Suprapubic skin (tissue), 3 donors: Measurements from ENCODE around the gene RPRM.

ENCODE experiments used
- EP300 ChIP-seq: sonication (generic); formaldehyde crosslinking; IDR thresholded peaks from one replicate; pipeline ENCODE4 v1.6.1; 2017; ENCODE audit warnings: antibody characterized with exemption
- POLR2A ChIP-seq, 2 donors: fragments of 450-650 bp; IDR thresholded peaks; one replicate each; pipeline ENCODE4 v1.6.1; 2017; ENCODE audit warnings: antibody characterized with exemption in 2 of 2, mild to moderate bottlenecking in 2 of 2, moderate library complexity in 2 of 2
- TF ChIP-seq, protein P1 (sequence below), 2 donors: fragments of 200-600 bp in 1 of 2; fragments of 450-650 bp in 1 of 2; sonication (generic) in 1 of 2; IDR thresholded peaks; one replicate each; pipeline ENCODE4 v1.5.1; 2016 to 2019; ENCODE audit warnings: antibody characterized with exemption in 2 of 2, mild to moderate bottlenecking in 1 of 2, moderate library complexity in 1 of 2

DNA sequence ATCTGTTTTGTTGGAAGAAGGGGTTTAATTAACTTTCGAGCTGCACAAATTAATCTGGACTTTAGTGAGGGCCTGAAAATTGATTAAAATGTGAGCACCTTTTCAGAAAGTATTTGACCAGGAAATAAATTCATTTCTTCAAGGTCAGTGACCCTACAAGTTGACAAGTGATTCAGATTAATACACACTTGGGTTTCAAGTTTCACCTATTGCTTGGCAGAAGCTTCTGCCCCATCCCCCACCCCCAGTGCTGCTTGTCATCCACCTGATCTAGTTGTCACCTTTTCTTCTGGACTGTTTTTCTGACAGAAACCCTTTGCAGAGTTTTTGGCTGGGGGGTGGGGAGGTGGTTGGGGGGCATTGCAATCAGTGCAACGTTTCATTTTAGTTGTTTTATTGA is 46.2 kb downstream of the RPRM start:
- TF ChIP-seq EP300 (no peak), POLR2A (IDR thresholded peaks at IDR 0.05) (no peak)
- TF ChIP-seq, protein P1, sequence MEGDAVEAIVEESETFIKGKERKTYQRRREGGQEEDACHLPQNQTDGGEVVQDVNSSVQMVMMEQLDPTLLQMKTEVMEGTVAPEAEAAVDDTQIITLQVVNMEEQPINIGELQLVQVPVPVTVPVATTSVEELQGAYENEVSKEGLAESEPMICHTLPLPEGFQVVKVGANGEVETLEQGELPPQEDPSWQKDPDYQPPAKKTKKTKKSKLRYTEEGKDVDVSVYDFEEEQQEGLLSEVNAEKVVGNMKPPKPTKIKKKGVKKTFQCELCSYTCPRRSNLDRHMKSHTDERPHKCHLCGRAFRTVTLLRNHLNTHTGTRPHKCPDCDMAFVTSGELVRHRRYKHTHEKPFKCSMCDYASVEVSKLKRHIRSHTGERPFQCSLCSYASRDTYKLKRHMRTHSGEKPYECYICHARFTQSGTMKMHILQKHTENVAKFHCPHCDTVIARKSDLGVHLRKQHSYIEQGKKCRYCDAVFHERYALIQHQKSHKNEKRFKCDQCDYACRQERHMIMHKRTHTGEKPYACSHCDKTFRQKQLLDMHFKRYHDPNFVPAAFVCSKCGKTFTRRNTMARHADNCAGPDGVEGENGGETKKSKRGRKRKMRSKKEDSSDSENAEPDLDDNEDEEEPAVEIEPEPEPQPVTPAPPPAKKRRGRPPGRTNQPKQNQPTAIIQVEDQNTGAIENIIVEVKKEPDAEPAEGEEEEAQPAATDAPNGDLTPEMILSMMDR (IDR thresholded peaks at IDR 0.05), result no peak
